DMS153 (cell line): Measurements from ENCODE around the gene BPIFA1.

Experiments used
- DNase-seq: peaks from one replicate; lab custom pipeline; 2025; lab: John Stamatoyannopoulos, UW

Gene BPIFA1

DNA sequence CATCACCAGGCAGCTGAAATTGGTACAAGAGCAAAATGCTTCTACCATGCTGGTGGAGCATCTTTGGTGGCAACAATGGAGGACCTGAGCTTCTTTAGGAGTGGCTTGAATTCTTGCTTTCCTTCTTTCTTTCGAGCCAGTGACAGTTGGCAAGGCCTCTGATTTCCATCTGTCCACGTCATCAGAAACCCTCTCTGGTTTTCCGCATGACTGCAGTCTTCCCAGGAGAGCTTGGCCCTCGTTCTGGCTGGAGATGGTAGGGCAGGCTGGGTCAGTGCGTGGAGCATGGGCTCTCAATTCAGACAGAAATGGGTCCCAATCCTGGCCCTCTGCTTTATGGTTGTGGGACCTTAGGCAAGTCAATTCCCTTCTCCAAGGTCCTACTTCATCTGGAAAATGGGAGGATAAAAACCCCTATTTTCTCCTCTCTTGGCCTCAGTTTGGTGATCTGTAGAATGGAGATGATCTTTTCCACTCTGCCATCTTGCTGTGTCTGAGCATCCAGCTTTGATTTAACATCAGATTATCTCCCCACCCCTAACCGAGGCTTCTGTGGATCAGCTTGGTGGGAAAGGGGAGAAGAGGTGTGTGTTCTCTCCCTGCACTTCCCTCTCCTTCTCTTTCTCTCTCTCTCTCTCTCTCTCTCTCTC lies 43.6 kb downstream of the BPIFA1 start:
- DNase-seq: no peak

DNA sequence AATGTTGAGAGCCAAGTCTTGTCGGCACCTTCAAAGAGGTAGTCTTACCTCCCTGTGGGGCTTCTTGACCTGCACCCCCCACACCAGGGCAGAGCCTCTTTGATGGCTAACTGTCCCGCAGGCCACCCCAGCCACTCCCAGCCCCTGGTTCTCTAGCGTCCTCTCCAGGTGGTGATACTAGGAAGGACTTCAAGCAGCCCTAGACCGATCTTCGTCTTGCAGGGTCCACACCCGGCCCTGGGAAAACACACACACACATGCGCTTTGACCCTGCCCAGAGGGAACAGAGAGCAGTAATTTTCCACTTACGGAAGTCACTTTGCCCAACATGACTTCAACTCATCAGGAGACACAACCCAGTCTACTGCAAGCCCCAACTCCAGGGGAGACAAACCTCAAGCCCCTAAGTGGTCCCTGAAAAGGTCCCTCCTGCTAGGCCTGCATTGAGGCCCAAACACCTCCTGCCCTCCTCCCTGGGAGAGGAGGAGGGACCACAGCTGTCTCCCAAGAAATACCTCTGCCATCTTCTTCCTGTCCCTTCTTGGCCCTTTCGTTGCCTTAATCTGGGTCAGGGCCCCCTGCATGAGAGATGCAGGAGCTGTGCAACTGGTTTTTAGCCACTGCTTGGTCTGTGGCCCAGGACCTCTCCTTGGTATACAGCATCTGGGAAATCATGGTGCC lies 44.3 kb downstream of the BPIFA1 start:
- DNase-seq: no peak

DNA sequence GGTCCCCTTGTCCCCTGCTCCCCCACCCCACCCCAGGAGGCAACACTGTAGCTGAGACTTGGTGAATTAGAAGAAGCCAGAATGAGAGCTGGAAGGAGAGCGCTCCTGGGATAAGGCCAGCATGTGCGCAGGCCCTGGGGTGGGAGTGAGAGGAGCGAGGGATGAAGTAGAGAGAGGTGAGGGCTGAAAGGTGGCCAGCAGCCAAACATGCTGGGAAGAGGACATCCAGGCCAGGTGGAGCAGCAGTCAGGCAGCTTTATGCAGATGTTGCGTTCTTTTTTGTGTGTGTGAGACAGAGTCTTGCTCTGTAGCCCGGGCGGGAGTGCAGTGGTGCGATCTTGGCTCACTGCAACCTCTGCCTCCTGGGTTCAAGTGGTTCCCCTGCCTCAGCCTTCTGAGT lies 45.0 kb downstream of the BPIFA1 start:
- no peak for DNase-seq

DNA sequence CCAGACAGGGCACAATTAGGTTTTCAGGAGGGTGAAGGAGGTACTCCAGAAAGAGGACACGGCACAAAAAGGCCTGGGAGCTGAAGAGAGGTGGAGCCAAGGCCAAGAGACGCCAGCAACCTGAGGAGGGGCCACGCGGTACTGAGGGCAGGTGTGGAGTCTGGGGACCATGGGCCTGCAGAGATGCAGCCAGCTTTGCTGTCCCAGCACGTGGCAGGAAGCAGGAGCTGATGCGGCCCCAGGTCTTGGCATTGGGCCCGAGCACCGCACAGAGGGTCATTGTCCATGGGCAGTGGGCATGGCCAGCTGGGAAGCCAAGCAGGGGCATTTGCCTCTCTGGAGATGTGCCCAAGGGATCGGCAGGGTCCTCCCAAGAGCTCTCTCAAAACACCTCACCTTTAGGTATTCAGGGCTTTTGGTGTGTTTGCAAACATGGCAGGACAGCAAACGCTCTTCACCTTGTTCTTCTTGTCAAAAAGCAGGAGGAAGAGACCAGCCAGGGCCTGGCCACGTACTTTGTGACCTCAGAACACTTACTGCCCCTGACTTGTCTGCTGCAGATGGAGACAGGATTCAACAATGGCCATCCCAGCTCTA lies 45.9 kb downstream of the BPIFA1 start:
- no peak for DNase-seq

DNA sequence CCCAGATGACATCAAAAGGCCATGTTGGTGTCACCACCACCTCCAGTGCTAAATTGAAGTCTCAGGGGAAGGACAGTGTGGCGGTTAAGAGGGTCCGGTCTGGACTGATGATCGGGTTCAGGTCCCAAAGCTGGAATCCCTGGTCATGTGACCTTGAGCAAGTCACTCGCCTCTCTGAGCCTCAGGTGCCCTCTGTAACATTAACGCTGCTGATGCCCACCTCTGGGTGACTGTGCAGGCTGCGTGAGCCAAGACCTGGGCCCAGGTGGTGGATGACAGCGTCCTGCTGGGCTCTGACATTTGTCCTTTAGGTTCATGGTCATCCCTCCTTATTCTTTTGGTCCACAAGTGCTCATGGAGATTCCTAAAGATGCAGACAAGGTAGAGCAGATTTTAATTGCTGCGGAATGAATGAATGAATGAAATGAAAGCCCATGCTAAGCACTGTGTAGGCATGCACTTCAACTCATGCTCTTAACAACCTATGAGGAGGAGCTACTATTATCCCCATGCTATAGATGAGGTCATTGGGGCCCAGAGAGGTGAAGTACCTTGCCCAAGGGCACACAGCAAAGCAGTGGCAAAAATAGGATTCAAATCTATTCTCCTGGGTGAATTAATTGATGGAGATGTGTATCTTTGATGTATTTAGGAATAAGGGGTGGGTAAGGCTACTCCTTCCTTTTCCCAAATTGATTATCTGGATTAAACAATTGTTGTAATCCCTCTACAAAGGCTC lies 46.6 kb downstream of the BPIFA1 start:
- no peak for DNase-seq

DNA sequence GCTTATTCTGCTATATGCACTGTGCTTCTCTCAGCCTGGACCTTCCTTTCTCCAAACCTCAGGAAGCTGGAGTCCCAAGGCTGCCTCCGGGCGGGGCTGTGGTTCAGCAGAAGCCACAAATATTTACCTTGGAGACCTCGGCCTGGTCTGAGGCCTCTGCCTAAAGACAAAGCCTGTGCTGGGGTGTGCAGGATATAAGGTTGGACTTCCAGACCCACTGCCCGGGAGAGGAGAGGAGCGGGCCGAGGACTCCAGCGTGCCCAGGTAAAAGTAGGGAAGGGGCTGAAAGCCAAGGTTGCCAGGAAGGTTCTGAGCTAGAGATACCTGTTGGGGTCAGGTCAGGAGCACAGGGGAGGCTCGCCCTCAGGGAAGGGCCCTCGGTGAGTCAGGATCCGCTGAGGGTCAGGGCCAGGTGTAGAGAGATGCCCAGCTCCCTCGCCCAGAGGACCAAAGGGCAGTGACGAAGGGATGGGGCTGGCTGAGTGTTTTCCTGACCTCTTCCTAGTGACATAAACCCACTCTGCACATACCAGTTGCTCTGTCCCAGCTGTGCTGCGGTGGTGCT lies 47.3 kb downstream of the BPIFA1 start, which contains the start of gene BPIFB1:
TSS of gene BPIFB1 (plus strand) at position 224 of the 565 bp plus-strand sequence. CDS start 2,860 bp downstream, outside the sequence.
- no peak for DNase-seq

DNA sequence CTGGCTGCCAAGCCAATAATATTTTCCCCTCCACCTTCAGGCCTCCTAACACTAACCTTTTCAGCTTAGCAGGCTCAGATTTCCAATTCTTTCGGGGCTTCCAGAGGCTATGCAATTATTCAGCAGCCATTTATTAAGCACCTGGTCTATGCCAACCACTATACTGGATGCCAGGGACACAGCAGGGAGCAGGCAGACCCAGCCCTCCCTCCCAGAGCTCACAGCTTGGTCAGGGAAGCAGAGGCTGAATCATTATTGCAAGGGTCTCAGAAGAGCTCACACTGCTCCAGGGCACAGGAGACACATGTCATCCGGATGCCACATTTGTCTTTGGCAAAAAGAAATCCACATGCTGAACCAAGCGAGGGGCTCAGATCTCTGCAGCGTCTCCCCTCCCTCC lies 48.5 kb downstream of the BPIFA1 start:
- no peak for DNase-seq

DNA sequence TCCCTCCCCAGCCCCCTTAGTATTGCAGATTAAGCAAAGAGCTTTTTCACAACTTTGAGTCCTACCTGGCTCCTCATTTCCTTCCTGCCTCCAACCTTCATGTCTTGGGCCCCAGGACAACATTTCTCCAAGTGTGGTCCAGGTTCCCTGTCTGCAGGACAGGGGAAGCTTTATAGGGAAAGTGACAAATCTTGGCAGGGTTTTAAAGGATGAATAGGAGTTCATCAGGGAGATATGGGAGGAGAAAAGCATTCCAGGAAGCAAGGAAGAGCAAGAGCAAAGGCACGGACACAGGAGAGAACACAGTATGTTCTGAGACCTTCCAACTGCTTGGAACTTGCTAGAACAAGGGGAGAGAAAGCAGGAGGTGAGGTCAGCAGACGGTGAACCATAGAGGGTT lies 49.1 kb downstream of the BPIFA1 start:
- DNase-seq: no peak

DNA sequence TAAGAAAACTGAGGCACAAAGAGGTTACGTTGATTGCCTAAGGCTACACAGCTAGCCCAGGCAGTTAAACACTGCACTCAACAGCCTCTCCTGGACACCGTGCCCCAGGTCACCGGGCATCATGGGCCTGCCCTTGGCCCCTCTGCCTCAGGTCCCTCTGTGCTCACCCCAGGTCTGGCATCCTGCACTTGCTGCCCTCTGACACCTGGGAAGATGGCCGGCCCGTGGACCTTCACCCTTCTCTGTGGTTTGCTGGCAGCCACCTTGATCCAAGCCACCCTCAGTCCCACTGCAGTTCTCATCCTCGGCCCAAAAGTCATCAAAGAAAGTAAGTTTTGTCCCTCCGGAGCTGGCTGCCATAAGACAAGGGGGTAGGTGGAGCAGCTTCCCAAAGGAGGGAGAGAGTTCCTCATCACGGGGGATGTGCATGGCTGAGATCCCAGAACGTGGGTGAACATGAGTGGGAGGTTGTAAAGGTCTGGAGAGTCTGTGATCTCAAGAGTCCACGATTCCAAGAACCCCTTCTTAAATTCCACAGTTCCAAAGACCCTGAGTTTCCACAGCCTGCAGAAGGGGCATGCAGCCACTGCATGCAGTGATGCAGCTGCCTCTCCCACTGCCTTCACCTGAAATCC lies 50.2 kb downstream of the BPIFA1 start:
- DNase-seq: no peak

DNA sequence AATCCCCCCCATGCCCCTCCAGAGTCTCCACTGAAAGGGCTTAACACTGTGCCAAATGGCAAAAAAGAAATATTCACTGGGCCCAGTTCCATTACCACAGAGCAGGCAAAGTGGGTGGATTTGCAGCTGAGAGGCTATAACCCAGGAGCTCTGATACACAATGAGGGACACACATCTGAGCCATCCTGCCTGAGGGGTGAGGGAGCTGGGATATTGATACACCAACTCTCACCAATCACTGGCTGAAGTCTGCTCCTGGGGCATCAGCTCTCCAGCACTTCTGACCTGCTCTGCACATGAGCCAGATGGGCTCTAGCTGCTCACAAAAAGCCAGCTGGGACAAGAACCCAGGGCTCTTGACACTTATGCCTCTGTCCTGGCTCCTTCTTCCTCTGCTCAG lies 52.1 kb downstream of the BPIFA1 start:
- no peak for DNase-seq

DNA sequence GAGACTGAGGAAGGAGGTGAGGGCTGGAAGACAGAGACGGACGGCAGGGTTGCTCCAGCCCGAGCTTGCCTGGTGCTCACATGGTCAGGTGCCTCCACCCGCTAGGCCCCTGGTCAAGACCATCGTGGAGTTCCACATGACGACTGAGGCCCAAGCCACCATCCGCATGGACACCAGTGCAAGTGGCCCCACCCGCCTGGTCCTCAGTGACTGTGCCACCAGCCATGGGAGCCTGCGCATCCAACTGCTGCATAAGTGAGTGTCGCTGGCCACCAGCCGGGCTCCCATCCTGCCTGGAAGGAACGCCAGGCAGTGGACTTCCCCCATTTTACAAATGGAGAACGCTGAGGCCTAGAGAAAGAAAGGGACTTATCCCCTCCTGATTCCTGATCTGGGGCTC lies 55.1 kb downstream of the BPIFA1 start:
- DNase-seq: no peak

DNA sequence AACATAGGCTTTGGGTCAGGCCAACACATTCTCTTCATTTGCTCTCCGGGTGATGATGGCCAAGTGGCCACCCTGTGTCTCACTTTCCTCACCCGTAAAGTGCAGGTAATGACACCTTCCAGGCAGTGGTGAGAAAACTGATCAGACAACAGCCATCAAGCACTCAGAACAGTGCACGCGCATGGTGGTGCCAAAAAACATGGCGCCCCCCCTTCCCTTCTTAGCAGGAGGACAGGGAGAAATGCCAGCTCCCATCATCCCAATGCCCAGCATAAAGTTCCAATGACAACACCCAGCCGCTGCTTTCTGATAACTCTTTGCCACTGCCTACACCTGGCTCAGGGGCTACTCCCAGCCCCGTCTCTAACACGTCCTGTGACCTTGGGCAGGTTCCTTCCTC lies 55.6 kb downstream of the BPIFA1 start:
- no peak for DNase-seq

DNA sequence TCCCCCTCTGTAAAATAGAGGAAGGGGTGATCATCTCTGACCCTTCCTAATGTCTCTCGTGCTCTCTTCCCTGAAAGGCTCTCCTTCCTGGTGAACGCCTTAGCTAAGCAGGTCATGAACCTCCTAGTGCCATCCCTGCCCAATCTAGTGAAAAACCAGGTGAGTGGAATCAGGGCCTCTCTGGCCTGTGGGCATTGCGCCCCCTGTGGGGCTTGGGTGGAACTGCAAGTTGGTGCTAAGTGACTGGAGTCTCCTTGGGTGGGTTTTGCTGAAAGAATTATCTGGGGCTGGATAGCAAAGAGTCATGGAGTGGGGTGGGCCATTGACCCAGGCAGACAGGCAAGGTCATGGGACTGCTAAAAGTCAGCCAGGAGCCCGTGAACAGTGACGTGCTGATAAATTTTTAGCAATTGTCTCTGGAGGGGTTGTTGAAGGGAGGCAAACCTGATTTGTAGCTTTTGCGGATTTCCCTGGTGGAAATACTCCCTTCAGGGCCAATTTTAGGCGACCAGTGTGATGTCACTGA lies 56.1 kb downstream of the BPIFA1 start:
- DNase-seq: peak; percentile 30
